ENCODE measurements around the gene NRG2.

DNA sequence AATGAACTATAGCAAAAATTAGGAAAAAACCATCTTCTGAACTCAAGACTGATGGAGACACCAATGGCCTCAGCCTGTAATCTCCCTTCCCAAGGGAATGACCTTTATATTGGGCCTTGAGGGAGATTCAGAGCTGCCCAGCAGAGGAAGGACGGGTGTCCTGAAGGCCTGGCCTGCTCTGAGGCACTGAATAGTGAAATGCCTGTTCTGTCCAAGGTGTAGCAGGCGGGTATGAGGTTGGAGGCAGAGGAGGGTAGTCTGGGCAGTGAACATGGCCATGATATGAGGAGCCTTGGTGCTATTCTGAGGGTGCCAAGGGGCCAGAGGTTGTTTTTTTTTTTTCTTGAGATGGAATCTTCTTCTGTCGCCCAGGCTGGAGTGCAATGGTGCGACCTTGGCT lies 222.5 kb downstream of the NRG2 start:
- TF ChIP-seq, protein P1, sequence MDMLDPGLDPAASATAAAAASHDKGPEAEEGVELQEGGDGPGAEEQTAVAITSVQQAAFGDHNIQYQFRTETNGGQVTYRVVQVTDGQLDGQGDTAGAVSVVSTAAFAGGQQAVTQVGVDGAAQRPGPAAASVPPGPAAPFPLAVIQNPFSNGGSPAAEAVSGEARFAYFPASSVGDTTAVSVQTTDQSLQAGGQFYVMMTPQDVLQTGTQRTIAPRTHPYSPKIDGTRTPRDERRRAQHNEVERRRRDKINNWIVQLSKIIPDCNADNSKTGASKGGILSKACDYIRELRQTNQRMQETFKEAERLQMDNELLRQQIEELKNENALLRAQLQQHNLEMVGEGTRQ (IDR thresholded peaks at IDR 0.05; ENCODE audit: low read length): no peak
- TF ChIP-seq, protein P2, sequence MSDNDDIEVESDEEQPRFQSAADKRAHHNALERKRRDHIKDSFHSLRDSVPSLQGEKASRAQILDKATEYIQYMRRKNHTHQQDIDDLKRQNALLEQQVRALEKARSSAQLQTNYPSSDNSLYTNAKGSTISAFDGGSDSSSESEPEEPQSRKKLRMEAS (IDR thresholded peaks at IDR 0.05): no peak
- TF ChIP-seq SIN3A (conservative IDR thresholded peaks at IDR 0.05 in 1 of 2, IDR thresholded peaks at IDR 0.05 in 1 of 2; ENCODE audit: low read depth in 1 of 2, low read length in 2 of 2) (no peak), POLR2A (IDR thresholded peaks at IDR 0.05; ENCODE audit: control extremely low read depth in 1 of 2, low read depth in 2 of 2, low read length in 2 of 2) (no peak), EP300 (IDR thresholded peaks at IDR 0.05; ENCODE audit: borderline replicate concordance in 1 of 2, low read depth in 2 of 2, low read length in 2 of 2) (no peak), SUZ12 (IDR thresholded peaks at IDR 0.05; ENCODE audit: low read length) (no peak)
- TF ChIP-seq, protein P3, sequence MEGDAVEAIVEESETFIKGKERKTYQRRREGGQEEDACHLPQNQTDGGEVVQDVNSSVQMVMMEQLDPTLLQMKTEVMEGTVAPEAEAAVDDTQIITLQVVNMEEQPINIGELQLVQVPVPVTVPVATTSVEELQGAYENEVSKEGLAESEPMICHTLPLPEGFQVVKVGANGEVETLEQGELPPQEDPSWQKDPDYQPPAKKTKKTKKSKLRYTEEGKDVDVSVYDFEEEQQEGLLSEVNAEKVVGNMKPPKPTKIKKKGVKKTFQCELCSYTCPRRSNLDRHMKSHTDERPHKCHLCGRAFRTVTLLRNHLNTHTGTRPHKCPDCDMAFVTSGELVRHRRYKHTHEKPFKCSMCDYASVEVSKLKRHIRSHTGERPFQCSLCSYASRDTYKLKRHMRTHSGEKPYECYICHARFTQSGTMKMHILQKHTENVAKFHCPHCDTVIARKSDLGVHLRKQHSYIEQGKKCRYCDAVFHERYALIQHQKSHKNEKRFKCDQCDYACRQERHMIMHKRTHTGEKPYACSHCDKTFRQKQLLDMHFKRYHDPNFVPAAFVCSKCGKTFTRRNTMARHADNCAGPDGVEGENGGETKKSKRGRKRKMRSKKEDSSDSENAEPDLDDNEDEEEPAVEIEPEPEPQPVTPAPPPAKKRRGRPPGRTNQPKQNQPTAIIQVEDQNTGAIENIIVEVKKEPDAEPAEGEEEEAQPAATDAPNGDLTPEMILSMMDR (IDR thresholded peaks at IDR 0.05; ENCODE audit: control extremely low read depth in 1 of 3, insufficient read depth in 1 of 3, low read depth in 1 of 3, low read length in 3 of 3): no peak

Data from H1 (cell line).